ENCODE data around the gene NXPE4. TPM values are rescaled to one million over a fixed set of nuclear protein-coding genes. Genes with fewer than 3 reads are reported as not detected.

NXPE4 gene
- polyA plus RNA-seq, 3 donors = not detected

DNA sequence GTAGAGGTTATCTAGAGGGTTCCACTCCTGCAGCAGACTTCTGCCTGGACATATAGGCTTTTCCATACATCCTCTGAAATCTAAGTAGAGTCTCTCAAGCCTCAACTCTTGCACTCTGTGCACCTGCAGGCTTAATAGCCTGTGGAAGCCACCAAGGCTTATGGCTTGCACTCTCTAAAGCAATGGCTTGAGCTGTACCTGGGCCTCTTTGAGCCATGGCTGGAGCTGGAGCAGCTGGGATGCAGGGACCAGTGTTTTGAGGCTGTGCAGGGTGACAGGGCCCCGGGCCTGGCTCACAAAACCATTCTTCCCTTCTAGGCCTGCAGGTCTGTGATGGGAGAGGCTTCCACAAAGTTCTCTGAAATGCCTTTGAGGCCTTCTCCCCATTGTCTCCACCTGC lies 2.9 kb upstream of the NXPE4 start:
- H3K36me3 Mint-ChIP-seq = no peaks in the 10 kb centered on the region

DNA sequence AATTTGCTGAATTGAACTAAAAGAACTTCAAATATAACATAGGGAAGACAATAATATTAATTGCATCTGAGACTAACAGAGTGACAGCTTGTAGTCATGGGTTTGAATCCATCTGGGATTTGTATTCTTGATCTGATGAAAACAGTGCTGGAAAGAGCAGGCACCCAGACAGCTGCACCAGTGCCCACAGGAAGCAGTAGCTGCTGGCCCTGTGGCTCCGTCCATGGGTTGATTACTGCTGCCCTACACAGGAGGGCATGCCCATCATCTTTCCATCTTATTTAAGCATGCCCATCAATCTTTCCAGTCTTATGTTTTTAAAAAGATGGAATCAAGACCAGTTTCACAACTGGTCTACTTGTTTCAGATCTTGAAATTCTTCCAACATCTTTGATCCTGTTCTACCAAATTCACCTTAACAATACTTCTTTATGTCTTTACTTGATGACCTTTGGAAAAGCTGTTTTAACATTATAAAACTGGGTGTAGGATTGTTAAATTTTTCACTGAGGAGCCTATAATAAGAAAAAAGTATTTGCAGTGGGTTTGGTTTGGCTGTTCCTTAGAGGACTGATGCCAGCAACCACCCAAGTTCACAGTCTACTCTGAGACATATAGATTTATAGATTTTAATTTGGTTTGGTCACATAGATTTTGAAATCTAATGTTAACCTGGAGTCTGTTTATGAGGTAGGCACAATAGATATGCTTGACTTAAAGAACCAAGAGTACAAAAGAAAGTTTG lies 761 bp upstream of the NXPE4 start:
- Histone ChIP-seq H2AFZ (ENCODE audit: insufficient read depth, low read depth, low read length, poor library complexity, severe bottlenecking) (no peak overlapping the region), H3K9ac (ENCODE audit: insufficient read depth, low read length, poor library complexity, severe bottlenecking) (no peak overlapping the region)

More for the DNA sequence above, 2.9 kb upstream of the NXPE4 start:
- no peaks in the 10 kb centered on the region for H3K4me1 ChIP-seq (ENCODE audit: control insufficient read depth in 1 of 2, insufficient read depth in 2 of 2, low read length in 2 of 2)
- no peak for DNase-seq
- no CpG with 5 or more reads among the region's 1 CpG for WGBS (ENCODE audit: insufficient coverage)
- H3K27me3 ChIP-seq (ENCODE audit: control insufficient read depth in 2 of 2, insufficient read depth in 2 of 2, low read length in 2 of 2) = no peaks in the 10 kb centered on the region
- TF ChIP-seq, protein P1, sequence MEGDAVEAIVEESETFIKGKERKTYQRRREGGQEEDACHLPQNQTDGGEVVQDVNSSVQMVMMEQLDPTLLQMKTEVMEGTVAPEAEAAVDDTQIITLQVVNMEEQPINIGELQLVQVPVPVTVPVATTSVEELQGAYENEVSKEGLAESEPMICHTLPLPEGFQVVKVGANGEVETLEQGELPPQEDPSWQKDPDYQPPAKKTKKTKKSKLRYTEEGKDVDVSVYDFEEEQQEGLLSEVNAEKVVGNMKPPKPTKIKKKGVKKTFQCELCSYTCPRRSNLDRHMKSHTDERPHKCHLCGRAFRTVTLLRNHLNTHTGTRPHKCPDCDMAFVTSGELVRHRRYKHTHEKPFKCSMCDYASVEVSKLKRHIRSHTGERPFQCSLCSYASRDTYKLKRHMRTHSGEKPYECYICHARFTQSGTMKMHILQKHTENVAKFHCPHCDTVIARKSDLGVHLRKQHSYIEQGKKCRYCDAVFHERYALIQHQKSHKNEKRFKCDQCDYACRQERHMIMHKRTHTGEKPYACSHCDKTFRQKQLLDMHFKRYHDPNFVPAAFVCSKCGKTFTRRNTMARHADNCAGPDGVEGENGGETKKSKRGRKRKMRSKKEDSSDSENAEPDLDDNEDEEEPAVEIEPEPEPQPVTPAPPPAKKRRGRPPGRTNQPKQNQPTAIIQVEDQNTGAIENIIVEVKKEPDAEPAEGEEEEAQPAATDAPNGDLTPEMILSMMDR (IDR thresholded peaks at IDR 0.05) = no peak
- no peak overlapping the region for H3K4me3 Mint-ChIP-seq
- H3K9ac ChIP-seq (ENCODE audit: insufficient read depth, low read length, poor library complexity, severe bottlenecking) = no peak overlapping the region
- H3K27me3 Mint-ChIP-seq (ENCODE audit: low read depth in 3 of 3) = no peaks in the 10 kb centered on the region
- peak overlapping the region in 1 of 7 donors; percentile 25 for H3K27ac Mint-ChIP-seq
- H3K27ac ChIP-seq (ENCODE audit: low read depth in 1 of 2, low read length in 2 of 2) = no peak overlapping the region
- no peaks in the 10 kb centered on the region for H3K79me2 ChIP-seq (ENCODE audit: insufficient read depth, low read length)
- no peaks in the 10 kb centered on the region for H3K4me1 Mint-ChIP-seq
- no peak overlapping the region for H2AFZ ChIP-seq (ENCODE audit: insufficient read depth, low read depth, low read length, poor library complexity, severe bottlenecking)
- H3K9me3 Mint-ChIP-seq = peaks cover 0 to 6% (median 2%) of the 10 kb centered on the region in 7 donors
- H4K20me1 ChIP-seq (ENCODE audit: insufficient read depth, low read length) = no peaks in the 10 kb centered on the region
- H3K4me3 ChIP-seq (replicated peaks in 1 of 3; ENCODE audit: low read depth in 2 of 3, low read length in 3 of 3) = no peak overlapping the region
- no peak overlapping the region for H3K4me2 ChIP-seq (replicated peaks; ENCODE audit: extremely low read depth, low read length, poor library complexity, severe bottlenecking)
- intact Hi-C loops (cut with micrococcal nuclease) = no loop called here
- no peaks in the 10 kb centered on the region for H3K36me3 ChIP-seq (replicated peaks in 1 of 2; ENCODE audit: control insufficient read depth in 1 of 2, insufficient read depth in 2 of 2, low read length in 2 of 2)
- H3K9me3 ChIP-seq (replicated peaks in 1 of 2; ENCODE audit: control insufficient read depth in 1 of 2, insufficient read depth in 1 of 2, low read length in 2 of 2) = peaks cover 0 to 6% of the 10 kb centered on the region in 2 donors

More for the DNA sequence above, 761 bp upstream of the NXPE4 start:
- no peaks in the 10 kb centered on the region for H3K27me3 Mint-ChIP-seq (ENCODE audit: low read depth in 3 of 3)
- intact Hi-C loops (cut with micrococcal nuclease) = no loop called here
- H3K9me3 Mint-ChIP-seq = peaks cover 0 to 1% (median 0%) of the 10 kb centered on the region in 7 donors
- no peaks in the 10 kb centered on the region for H4K20me1 ChIP-seq (ENCODE audit: insufficient read depth, low read length)
- H3K27ac ChIP-seq (ENCODE audit: low read depth in 1 of 2, low read length in 2 of 2) = no peak overlapping the region
- H3K36me3 ChIP-seq (replicated peaks in 1 of 2; ENCODE audit: control insufficient read depth in 1 of 2, insufficient read depth in 2 of 2, low read length in 2 of 2) = no peaks in the 10 kb centered on the region
- no peak overlapping the region for H3K4me3 ChIP-seq (replicated peaks in 1 of 3; ENCODE audit: low read depth in 2 of 3, low read length in 3 of 3)
- no peaks in the 10 kb centered on the region for H3K4me1 ChIP-seq (ENCODE audit: control insufficient read depth in 1 of 2, insufficient read depth in 2 of 2, low read length in 2 of 2)
- H3K79me2 ChIP-seq (ENCODE audit: insufficient read depth, low read length) = no peaks in the 10 kb centered on the region
- 100% methylated on average over 1 of the region's 1 CpG for WGBS (ENCODE audit: insufficient coverage)
- H3K9me3 ChIP-seq (replicated peaks in 1 of 2; ENCODE audit: control insufficient read depth in 1 of 2, insufficient read depth in 1 of 2, low read length in 2 of 2) = no peaks in the 10 kb centered on the region
- H3K4me1 Mint-ChIP-seq = no peaks in the 10 kb centered on the region
- H3K27me3 ChIP-seq (ENCODE audit: control insufficient read depth in 2 of 2, insufficient read depth in 2 of 2, low read length in 2 of 2) = no peaks in the 10 kb centered on the region
- H3K36me3 Mint-ChIP-seq = no peaks in the 10 kb centered on the region
- DNase-seq = no peak
- TF ChIP-seq, protein P1 (IDR thresholded peaks at IDR 0.05) = no peak
- H3K4me3 Mint-ChIP-seq = no peak overlapping the region
- H3K27ac Mint-ChIP-seq = no peak overlapping the region
- no peak overlapping the region for H3K4me2 ChIP-seq (replicated peaks; ENCODE audit: extremely low read depth, low read length, poor library complexity, severe bottlenecking)

All from CD14-positive monocyte (primary cell).